ENCODE data around the gene SNAPC5.
"Not testable (repeated sequence)": the region's sequence is repeated elsewhere in the genome, so short reads cannot be mapped to it uniquely, and the experiment has no call there.

DNA sequence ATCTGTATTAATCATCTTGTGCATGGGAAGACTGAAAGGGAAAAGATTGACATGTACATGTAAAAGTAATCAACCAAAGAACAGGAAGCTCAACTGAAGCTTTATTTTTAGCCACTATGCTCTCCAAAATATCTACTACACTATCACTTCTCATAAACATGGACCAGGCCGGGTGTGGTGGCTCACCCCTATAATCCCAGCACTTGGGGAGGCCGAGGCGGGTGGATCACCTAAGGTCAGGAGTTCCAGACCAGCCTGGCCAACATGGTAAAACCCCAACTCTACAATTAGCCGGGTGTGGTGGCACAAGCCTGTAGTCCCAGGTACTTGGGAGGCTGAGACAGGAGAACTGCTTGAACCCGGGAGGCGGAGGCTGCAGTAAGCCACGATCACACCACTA lies 2.8 kb upstream of the SNAPC5 start:
- not testable (repeated sequence) for TF ChIP-seq EZH2 (IDR thresholded peaks at IDR 0.05; ENCODE audit: insufficient read depth, poor library complexity, severe bottlenecking); EZH2phosphoT487 (IDR thresholded peaks at IDR 0.05; ENCODE audit: insufficient read depth, low read depth)
